IPS-18c (cell line): ENCODE data around the gene IGFN1.
A peak's percentile ranks its signal among the peaks of the same experiment; 100 is the strongest.
"Not testable (repeated sequence)": the region's sequence is repeated elsewhere in the genome, so short reads cannot be mapped to it uniquely, and the experiment has no call there.

ENCODE experiments used
- H3K4me3 ChIP-seq: 2 replicates; pipeline ENCODE4 v1.7.0; 2013; ENCODE audit warnings: low read depth, mild to moderate bottlenecking, low read length, moderate library complexity; ENCODE audit not compliant: insufficient read depth
- H3K9me3 ChIP-seq: one replicate; pipeline ENCODE4 v1.6.1; 2013; ENCODE audit warnings: mild to moderate bottlenecking, low read length, moderate library complexity; ENCODE audit not compliant: control insufficient read depth, insufficient read depth

Gene IGFN1

GRCh38 chr1:201250326-201251011 is 59.8 kb downstream of the IGFN1 start:
- H3K9me3 ChIP-seq = peaks cover 2% of the 10 kb centered on the region
- no peak overlapping the region for H3K4me3 ChIP-seq

DNA sequence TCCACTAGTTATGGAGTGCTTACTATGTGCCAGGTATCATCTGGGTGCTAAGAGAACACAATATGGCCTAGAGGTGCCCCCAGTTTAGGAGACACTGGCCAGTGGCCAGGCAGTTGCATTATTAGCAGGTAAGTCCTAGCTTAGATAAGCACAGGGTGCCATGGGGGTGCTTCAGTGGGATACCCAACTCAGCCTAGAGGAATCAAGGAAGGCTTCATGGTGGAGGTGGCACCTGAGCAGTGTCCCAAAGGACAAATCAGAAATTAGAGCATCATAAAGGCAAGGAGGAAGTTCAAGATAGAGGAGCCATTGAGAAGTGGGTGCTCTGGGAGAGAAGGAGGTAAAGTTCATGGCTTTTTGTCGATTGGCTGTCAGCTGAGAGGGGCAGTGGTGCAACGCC is 60.8 kb downstream of the IGFN1 start:
- peaks cover 2% of the 10 kb centered on the region for H3K9me3 ChIP-seq
- H3K4me3 ChIP-seq = no peak overlapping the region

DNA sequence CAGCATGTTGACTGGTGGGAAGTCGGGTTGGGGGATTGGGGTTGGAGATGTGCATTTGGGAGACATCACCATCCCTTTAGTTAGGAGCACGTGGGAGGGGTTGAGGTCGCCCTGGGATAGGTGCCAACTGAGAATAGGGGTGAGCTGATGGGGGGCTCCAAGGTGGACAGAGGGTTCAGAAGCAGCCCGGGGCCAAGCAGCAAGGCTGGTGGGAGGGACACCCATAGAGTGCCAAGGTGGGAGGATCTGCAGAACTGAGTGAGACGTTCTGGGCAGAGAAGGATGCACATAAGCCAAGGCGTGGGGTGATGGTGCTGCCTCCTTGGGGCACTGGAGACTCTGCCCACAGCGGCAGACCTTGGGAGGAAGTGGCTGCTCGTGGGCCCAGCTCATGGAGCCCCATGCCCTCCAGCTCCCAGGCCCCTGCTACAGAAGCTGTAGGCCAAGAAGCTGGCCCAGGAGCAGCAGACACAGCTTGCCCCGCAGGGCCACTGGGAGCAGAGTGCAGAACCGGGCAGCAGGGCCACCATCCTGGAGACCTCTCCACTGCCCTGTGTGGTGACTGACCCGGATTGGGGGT is 61.3 kb downstream of the IGFN1 start:
- Histone ChIP-seq H3K9me3 (peaks cover 2% of the 10 kb centered on the region), H3K4me3 (no peak overlapping the region)

DNA sequence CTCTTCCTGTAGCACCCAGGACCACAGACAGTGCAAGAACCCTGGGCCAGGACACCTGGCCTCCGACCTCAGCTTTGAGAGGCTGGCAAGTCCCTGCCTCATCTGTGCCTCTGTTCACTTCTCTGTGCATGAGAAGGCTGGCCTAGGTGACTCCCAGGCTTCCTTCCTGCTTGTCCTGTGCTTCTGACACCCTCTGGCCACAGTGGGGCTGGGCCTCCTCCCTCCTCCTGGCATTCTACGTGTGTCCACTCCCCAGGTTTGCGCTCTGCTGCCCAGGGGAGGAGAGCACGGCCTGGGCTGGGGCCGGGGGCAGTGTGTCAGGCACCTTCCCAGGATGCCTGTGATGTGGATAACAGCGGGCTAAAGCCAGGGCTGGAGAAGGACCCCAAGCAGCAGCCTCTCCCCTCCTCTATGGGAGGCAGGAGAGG is 62.3 kb downstream of the IGFN1 start:
- H3K9me3 ChIP-seq = peaks cover 2% of the 10 kb centered on the region
- no peak overlapping the region for H3K4me3 ChIP-seq

DNA sequence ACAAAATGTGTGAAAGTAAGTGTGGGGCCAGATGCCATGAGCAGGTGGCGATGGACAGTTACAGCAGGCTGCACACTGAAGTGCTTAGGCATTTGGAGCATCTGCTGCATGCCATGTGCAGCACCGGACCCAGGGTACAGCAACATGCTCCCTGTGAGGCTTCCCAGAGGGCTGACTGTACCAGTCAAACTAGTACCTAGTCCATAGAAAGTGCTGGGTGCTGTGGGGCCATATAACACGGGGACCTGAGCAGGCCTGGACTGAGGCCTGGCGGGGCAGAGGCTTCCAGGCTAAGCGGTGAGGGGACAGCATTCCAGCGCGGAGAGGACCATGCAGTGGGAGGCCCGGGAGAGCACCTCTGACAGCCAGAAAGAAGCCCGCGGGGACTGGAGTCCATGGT is 62.8 kb downstream of the IGFN1 start:
- H3K4me3 ChIP-seq = no peak overlapping the region
- H3K9me3 ChIP-seq = peaks cover 2% of the 10 kb centered on the region

- Histone ChIP-seq H3K4me3 (no peak overlapping the region), H3K9me3 (peaks cover 2% of the 10 kb centered on the region)
Observed at GRCh38 chr1:201253906-201254624, 63.4 kb downstream of the IGFN1 start.

DNA sequence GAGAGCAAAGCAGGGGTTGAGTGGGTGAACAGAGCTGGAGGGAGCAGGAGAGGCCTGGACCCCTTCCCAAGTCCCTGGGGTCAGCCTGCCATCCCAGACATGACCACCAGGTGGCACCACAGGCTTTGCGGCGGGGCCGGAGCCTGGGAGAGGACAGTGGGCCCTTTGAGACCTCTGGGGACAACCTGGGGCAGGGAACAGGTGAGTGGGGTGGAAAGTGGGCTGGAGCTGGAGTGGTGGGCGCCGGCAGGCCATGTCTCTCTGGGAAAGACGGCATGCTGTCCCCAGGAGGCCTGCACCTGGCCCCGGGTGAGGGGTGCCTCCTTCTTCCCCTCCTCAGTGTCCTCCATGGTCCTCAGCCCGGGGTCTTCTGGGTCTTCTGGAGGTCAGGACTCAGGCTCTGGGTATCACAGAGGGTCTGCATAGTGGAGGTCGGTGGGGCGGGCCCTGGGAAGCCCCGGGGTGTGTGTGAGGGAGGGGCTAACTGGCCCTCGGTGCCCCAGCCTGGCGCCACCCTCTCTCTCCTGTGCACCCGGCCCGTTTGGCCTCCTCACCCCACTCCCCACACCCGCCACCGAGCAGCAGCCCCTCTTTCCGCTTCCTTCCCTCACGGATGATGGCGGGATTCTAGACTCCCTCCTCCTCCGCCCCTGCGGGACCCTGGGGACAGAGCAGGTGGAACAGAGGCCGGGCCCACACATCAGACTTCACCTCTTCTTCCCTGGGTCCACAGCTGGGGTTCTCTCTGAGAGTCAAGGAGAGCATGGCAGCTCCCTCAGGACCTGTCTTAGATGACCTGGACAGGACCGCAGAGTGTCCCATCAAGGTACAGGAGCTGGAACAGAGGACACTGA is 64.2 kb downstream of the IGFN1 start:
- Histone ChIP-seq H3K4me3 (no peak overlapping the region), H3K9me3 (peaks cover 4% of the 10 kb centered on the region)

GRCh38 chr1:201255479-201256362 is 65.1 kb downstream of the IGFN1 start:
- Histone ChIP-seq H3K9me3 (peaks cover 4% of the 10 kb centered on the region), H3K4me3 (no peak overlapping the region)

DNA sequence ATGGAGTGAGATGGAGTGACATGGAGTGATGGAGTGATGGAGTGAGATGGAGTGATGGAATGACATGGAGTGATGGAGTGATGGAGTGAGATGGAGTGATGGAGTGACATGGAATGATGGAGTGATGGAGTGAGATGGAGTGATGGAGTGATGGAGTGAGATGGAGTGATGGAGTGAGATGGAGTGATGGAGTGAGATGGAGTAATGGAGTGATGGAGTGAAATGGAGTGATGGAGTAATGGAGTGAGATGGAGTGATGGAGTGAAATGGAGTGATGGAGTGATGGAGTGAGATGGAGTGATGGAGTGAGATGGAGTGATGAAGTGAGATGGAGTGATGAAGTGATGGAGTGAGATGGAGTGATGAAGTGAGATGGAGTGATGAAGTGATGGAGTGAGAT is 67.5 kb downstream of the IGFN1 start:
- not testable (repeated sequence) for H3K9me3 ChIP-seq, H3K4me3 ChIP-seq

GRCh38 chr1:201258763-201259230 is 68.2 kb downstream of the IGFN1 start:
- Histone ChIP-seq H3K9me3 (peaks cover 2% of the 10 kb centered on the region), H3K4me3 (no peak overlapping the region; the same call in 1 of the 2 replicates)

DNA sequence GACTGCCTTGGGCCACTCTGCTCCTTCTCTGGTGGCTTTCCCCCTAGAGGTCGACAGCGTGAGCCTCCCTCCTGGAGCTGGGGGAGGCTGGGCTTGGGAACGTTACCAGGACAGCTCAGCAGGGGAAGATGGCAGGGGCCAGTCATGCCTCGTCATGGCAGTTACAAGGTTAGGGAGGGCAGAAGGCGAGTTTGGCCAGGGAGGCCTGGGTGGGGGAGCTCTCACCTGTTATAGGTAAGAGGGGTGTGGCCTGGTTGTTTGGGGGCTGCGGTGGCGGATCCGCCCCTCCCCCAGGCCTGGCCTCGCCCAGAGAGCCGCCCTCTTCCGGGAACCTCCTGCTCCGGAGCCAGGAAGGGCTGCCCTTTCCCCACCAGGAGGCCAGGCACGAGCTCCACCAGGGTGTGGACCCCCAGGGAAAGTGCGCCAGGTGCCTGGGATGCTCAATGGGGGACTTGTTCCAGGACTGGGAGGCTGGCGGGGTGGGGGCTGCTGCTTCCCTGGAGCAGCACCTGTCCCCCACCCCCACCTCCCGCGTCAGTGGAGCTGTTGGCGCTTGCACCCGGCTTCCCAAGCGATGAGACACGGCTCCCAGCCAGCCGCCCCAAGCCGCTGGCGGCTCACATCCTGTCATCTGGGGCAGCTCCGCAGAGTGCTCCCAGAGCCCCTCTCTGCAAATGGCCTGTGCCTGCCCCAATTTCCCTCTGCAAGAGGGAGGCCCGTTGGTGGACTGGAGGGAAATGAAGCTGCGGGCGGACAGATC is 69.0 kb downstream of the IGFN1 start:
- Histone ChIP-seq H3K4me3 (peak overlapping the region; percentile 53), H3K9me3 (peaks cover 2% of the 10 kb centered on the region)

DNA sequence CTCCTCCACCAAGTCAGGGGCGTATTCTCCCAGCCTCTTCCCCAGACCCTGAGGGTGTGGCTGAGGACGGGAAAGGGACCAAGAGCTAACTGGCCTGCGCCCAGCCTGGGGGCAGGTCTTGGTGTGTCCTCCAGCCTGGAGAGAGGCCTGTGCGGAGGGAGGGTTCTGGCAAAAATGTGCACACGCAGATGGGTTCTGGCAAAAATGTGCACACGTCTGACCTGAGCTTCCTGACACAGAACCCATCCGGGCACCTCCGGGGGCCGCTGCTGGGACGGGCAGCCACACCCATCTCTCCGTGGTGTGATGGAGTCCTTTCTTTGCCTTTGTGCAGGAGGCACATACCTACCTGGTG is 69.6 kb downstream of the IGFN1 start:
- peak overlapping the region; percentile 53; the same call in 1 of the 2 replicates for H3K4me3 ChIP-seq
- peaks cover 2% of the 10 kb centered on the region for H3K9me3 ChIP-seq

DNA sequence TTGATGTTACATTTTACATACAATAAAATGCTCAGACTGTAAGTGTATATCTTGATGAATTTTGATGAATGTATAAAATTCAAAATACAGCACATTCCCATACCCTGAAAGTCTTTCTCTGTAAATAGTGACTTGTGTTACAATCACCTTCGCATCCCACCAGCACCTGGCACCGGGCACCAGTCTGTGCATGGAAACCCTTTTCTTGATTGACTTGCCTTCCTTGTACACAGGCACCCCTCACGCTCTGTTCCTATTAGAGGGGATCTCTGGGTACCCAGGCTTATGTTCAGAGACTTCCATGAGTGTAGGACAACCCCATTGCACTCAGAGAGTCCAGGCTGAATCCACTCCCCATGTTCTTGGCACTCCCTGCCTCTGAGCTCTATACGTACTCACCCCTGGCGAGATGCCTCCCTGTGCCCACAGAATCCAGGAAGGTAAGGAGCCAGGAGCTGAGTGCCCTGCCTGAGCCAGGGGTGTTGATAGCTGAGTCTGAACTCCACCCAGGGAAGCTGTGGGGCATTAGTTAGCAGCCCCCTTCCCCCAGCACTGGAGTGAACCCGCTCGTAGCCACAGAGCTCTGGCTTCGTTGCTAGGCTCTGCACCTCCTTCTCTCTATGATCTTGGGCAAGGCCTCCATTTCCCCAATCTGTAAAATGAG is 70.2 kb downstream of the IGFN1 start:
- H3K4me3 ChIP-seq = no peak overlapping the region
- peaks cover 2% of the 10 kb centered on the region for H3K9me3 ChIP-seq

DNA sequence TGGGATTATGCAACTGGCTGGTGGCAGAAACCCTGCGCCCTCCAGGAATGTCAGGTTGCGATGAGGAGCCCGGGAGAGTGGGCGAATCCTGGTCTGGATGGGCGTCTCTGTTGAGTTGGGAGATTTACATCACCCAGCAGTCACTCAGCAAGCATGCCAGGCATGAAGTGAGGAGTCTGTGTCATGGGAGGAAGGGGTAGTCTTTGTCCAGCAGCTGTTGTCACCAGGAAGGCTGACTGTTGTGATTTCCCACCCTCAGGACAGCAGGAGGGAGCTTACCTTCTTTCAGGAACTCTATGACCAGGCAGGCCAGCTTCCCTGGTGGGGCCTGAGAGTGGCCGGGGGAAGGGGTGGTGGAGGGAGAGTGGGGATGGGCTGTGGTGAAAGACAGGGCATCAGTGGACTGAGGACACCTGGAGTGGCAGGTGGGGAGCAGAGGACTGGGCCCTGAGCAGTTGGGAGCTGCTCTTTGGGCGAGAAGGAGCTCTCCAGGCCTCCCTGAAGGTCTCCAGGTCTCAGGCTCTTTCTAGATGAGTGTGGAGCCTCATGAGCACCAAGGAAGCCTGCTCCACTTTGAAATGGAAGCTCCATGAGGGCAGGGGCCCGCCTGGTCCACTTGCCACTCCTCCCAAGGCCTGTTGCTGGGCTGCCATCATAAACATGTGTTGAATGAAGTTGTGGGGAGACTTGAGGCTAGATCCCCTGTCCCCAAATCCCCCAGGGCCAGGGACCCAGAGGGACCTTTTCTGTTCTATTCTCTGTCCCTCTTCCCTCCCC is 71.3 kb downstream of the IGFN1 start:
- Histone ChIP-seq H3K9me3 (peaks cover 2% of the 10 kb centered on the region), H3K4me3 (no peak overlapping the region)
